Endometrial microvascular endothelial cells (primary cell): Measurements from ENCODE around the gene CERT1. TPM values are rescaled to one million over a fixed set of nuclear protein-coding genes. Genes with fewer than 3 reads are reported as not detected.
"Not testable (repeated sequence)": the region's sequence is repeated elsewhere in the genome, so short reads cannot be mapped to it uniquely, and the experiment has no call there.

ENCODE experiments used
- in situ Hi-C: cut with HindIII; loops from 2 replicates; pipeline ENCODE4 v1.10.0; 2017; ENCODE audit warnings: low sequenced_read_pairs, low pct_unique_long_range_greater_than_20kb; ENCODE audit errors: inconsistent ontology term
- total RNA-seq: library from RNA; depleted of rRNA; stranded (reverse); fragments of >200 nt; gene quantifications from one replicate; pipeline ENCODE4 v1.2.3, GENCODE V29; 2015; ENCODE audit errors: inconsistent ontology term

Gene CERT1
- total RNA-seq, 1 donor from 2014 or later = 11.4 TPM

DNA sequence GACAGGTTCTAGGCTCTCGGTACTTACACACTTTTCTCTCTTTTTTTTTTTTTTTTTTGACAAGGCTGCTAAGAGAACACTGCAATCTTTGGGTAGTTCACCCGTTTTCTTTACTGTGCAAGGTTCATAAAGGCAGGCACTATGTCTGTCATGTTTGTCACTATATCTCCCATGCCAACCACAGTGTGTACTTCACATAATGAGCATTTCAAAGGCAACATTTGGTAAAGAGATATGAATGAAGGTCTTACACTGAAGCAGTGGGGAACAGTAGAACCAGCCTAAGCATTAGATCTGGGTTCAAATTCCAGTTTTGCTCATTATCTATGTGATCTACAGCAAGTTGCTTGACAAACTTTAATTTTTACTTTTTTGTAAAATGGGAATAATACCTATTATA, 175.9 kb downstream of the CERT1 start:
- in situ Hi-C loops = no loop called here

- in situ Hi-C loops = not testable (repeated sequence)
Observed at GRCh38 chr5:75334413-75334812, 177.0 kb downstream of the CERT1 start.

- in situ Hi-C loops = not testable (repeated sequence)
Observed at GRCh38 chr5:75333759-75334158, 177.7 kb downstream of the CERT1 start.

DNA sequence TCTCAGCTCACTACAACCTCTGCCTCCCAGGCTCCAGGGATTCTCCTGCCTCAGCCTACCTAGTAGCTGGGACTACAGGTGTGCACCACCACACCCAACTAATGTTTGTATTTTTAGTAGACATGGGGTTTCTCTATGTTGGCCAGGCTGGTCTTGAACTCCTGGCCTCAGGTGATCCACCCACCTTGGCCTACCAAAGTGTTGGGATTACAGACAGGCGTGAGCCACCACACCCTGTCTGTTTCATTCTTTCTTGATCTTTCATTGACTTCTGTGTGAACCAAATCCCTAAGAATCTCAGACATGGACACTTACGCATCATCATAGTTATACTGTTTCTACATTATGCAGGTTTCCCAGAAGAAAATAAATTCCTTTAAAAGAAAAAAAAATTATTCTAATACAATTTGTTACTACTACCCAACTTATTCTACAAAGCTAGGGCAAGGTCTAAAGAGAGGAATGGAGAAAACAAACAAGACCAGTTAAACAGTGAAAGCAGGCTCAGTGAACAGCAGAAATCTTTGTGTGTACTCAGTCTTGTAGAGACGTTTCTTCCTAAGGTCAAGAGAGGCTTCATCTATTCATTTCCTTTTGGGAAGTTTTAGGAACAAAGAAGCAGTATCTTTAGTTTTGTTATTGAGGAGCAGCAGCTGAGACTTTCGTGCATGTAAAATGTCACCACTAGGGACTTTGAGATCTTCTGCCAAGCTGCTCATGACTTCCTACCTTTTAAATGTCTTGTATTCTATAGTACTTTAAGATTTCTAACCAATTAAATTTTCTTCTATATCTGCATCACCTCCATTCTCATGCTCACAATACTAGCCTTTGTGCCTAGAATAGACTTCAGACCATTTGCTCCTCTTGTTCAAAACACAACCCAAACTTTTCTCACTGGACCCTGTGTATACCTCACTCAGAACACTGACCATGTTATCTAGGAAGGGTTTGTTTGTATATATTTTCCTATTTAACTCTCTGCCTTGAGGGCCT, 180.0 kb downstream of the CERT1 start:
- in situ Hi-C loops = no loop called here

DNA sequence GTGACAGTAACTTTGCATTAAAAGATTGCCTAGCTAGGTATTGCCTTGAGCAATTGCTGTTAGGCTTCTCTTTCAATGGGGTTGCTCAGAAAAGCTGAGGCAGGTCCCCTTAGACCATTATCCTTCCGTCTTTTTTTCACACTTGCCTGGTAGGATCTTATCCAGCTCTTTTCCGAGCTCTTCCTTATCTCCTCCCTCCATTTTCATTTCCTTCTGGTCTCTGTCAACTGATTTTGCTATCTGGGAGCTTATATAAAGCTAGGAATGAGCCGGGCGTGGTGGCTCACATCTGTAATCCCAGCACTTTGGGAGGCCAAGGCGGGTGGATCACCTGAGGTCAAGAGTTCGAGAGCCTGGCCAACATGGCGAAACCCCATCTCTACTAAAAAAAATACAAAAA, 181.0 kb downstream of the CERT1 start:
- in situ Hi-C loops = no loop called here

Other genes with a start within 250 kb of the CERT1 start
- gene HMGCR, start 174.4 kb downstream of the CERT1 start, total RNA-seq = 32.1 TPM
- 17.7 TPM for gene POLK, start 262 bp upstream of the CERT1 start, total RNA-seq
- not detected for gene ANKDD1B, start 99.8 kb upstream of the CERT1 start, total RNA-seq
- gene POC5, start 205.8 kb upstream of the CERT1 start, total RNA-seq = 15.0 TPM